GM12872 (cell line): ENCODE data around the gene SIRPG.

Source experiments
- CTCF ChIP-seq: IDR thresholded peaks from 3 replicates; pipeline ENCODE4 v1.5.1; 2011; ENCODE audit warnings: low read depth, mild to moderate bottlenecking, low read length, moderate library complexity; ENCODE audit not compliant: insufficient read depth

SIRPG gene

DNA sequence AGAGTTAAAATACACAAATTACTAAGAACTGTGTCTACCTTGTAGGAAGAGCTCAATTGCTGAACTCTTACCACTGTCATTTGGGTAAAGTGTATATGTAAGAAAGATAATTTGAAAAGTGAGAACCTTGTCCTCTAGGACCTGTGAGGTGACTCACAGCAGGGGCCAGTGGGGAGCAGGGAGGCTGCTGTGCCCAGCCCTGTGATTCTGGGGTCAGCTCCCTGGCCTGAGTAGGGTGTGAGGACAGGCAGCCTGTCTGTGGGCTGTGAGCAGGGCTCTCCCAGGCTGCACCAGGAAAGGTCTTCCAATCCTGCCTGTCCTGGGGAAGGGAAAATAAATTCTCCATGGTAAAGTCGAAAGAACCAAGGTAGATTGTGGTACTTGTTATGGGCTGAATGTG, 27.3 kb upstream of the SIRPG start:
- no peak for TF ChIP-seq CTCF

DNA sequence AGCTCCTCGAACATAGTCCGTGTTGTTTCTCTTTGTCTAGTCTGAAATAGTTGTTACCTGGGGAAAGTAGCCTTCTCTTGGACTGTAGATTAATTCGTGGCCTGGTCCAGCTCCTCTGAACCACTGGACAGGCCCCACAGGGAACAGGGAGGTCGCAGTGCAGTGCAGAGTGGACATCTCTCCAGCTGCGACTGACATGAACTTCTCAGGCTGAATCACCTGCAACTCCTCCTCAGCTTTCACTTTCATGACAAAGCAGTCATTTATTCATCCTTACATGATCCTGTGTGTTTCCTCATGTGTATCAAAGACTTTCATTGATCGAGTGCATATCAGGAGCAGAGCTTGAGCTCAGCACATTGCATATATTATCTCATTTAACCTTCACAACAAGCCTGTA, 19.1 kb upstream of the SIRPG start:
- TF ChIP-seq CTCF: no peak

GRCh38 chr20:1674990-1675780, 17.6 kb upstream of the SIRPG start:
- no peak for TF ChIP-seq CTCF

- TF ChIP-seq CTCF: no peak
These were observed 16.8 kb upstream of the SIRPG start for GRCh38 chr20:1674361-1674760.

DNA sequence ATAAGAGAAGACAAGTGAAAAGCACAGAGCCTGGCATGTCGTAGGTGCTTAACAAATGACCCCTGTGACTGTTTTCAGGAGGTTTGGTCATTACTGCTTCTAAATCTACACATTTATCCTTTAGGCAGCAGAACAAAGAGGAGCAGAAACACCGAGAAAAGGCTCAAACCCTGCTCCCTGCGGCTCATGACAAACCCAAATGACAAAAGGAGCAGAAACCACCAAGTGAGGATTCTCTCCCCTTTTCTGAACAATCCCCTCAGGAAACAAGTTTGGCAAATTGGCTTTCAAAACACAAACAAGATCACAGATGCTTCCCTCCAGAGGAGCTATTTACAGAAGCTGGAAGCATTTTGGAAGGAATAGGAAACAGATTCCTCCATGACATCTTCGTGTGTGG, 15.8 kb upstream of the SIRPG start:
- TF ChIP-seq CTCF: no peak

DNA sequence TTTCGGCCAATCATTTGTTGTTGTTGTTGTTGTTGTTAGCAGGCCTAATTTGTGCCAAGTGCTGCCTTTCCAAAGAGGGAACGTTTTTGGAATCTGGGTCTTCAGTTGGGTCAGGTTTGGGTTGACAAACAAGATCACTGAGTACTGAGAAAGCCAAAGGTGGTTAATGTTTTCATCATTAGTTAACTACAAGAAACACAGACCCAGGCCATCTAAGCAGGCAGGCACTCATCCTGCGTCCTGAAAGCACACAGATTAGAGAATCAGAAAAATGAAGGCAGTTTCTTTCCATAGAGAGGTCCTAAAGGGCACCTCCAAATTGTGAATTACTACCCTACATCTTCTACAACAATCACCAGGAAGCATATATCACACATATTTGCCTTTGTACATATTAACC, 15.1 kb upstream of the SIRPG start:
- TF ChIP-seq CTCF: no peak

- TF ChIP-seq CTCF: no peak
These were observed 14.5 kb upstream of the SIRPG start for GRCh38 chr20:1671891-1672669.
